Activated CD8-positive, alpha-beta T cell treated with anti-CD3 and anti-CD28 coated beads, Interleukin-2, amount 10 ng/mL, durations not matched to agents 7 days and 5 days (primary cell): Measurements from ENCODE around the gene GRK1. TPM values are rescaled to one million over a fixed set of nuclear protein-coding genes. Genes with fewer than 3 reads are reported as not detected.

Experiments used
- total RNA-seq, 2 experiments: library from RNA; stranded (reverse); gene quantifications; one replicate each; pipeline ENCODE4 v1.2.3, GENCODE V29; 2021

Gene GRK1
- total RNA-seq, 2 experiments from 2014 or later, result 0.05 TPM; not detected in 1

Other genes starting within 250 kb of the GRK1 start
- under 1 TPM; 0.73 to 0.87 TPM for gene ADPRHL1, start 213.7 kb upstream of the GRK1 start, total RNA-seq
- gene DCUN1D2, start 176.5 kb upstream of the GRK1 start, total RNA-seq, result 10 to 100 TPM; 20.1 to 20.8 TPM
- 100 to 1,000 TPM; 180 to 191 TPM for gene TFDP1, start 82.5 kb upstream of the GRK1 start, total RNA-seq
- gene ATP4B, start 9.0 kb upstream of the GRK1 start, total RNA-seq, result not detected
- 1 to 10 TPM; 1.8 to 1.9 TPM for gene TMEM255B, start 92.0 kb downstream of the GRK1 start, total RNA-seq
- gene GAS6, start 196.9 kb downstream of the GRK1 start, total RNA-seq, result under 1 TPM; 0.53 to 0.65 TPM